GM19372 (cell line): ENCODE measurements around the gene VASP.

Experiments used
- ATAC-seq: cut with Tn5 transposase; IDR thresholded peaks from one replicate; pipeline ENCODE4 v1.9.1; 2021; ENCODE audit warnings: mild to moderate bottlenecking, low read depth, moderate library complexity; ENCODE audit not compliant: unreplicated experiment

VASP gene

GRCh38 chr19:45542234-45542668 is 35.0 kb downstream of the VASP start:
- no peak for ATAC-seq

GRCh38 chr19:45547211-45547770 is 40.0 kb downstream of the VASP start:
- ATAC-seq = no peak

- ATAC-seq = no peak
Measured at GRCh38 chr19:45547965-45548609, 40.8 kb downstream of the VASP start.

GRCh38 chr19:45553464-45553863 is 46.2 kb downstream of the VASP start:
- ATAC-seq = no peak

GRCh38 chr19:45554481-45554880 is 47.2 kb downstream of the VASP start:
- no peak for ATAC-seq

GRCh38 chr19:45556835-45557234 is 49.6 kb downstream of the VASP start:
- no peak for ATAC-seq

- no peak for ATAC-seq
Measured at GRCh38 chr19:45558399-45558878, 51.2 kb downstream of the VASP start.

- no peak for ATAC-seq
Measured at GRCh38 chr19:45560038-45560437, 52.8 kb downstream of the VASP start.

GRCh38 chr19:45560686-45561085 is 53.4 kb downstream of the VASP start:
- no peak for ATAC-seq

GRCh38 chr19:45564131-45564780 is 57.0 kb downstream of the VASP start:
- ATAC-seq = no peak

GRCh38 chr19:45567609-45568008 is 60.3 kb downstream of the VASP start:
- no peak for ATAC-seq

- no peak for ATAC-seq
Measured at GRCh38 chr19:45568732-45569131, 61.5 kb downstream of the VASP start.

GRCh38 chr19:45569619-45570421 is 62.5 kb downstream of the VASP start:
- ATAC-seq = no peak

GRCh38 chr19:45571457-45572220 is 64.4 kb downstream of the VASP start:
- ATAC-seq = no peak

GRCh38 chr19:45574526-45574925 is 67.2 kb downstream of the VASP start:
- no peak for ATAC-seq

- no peak for ATAC-seq
Measured at GRCh38 chr19:45575216-45575615, 67.9 kb downstream of the VASP start.
